Measurements from ENCODE around the gene CDKN2B-AS1. TPM values are rescaled to one million over a fixed set of nuclear protein-coding genes. Genes with fewer than 3 reads are reported as not detected.

Gene CDKN2B-AS1
- polyA plus RNA-seq, 1 donor (not counting 4 experiments of a cell fraction or from before 2014, with no cell fraction given), result 1.1 TPM

GRCh38 chr9:22117511-22118384, 123.2 kb downstream of the CDKN2B-AS1 start:
- H4K20me1 ChIP-seq (ENCODE audit: control insufficient read depth, extremely low read depth, insufficient read depth, low read length), result no peaks in the 10 kb centered on the region
- peak; percentile 96 for FAIRE-seq
- H3K36me3 ChIP-seq (ENCODE audit: control insufficient read depth in 2 of 2, extremely low read depth in 1 of 2, insufficient read depth in 2 of 2, low read length in 2 of 2), result no peaks in the 10 kb centered on the region
- DNase-seq (ENCODE audit: low read depth, low spot score), result no peak
- H3K4me3 ChIP-seq (ENCODE audit: control insufficient read depth in 2 of 3, extremely low read depth in 1 of 3, insufficient read depth in 2 of 3, low read depth in 1 of 3, low read length in 3 of 3), result no peak overlapping the region
- peaks cover 24% of the 10 kb centered on the region for H3K4me1 ChIP-seq (ENCODE audit: control insufficient read depth, extremely low read depth, insufficient read depth, low read length)
- dilution Hi-C loops (cut with MboI; ENCODE audit: extremely low pct_ligation_motif_present, low sequenced_read_pairs), result loop anchor here (25.0 kb wide), 1 partner anchor 120 kb away; no protein-coding TSS in a partner anchor
- TF ChIP-seq EZH2 (IDR thresholded peaks at IDR 0.05; ENCODE audit: low read length), result no peak
- TF ChIP-seq, protein P1, sequence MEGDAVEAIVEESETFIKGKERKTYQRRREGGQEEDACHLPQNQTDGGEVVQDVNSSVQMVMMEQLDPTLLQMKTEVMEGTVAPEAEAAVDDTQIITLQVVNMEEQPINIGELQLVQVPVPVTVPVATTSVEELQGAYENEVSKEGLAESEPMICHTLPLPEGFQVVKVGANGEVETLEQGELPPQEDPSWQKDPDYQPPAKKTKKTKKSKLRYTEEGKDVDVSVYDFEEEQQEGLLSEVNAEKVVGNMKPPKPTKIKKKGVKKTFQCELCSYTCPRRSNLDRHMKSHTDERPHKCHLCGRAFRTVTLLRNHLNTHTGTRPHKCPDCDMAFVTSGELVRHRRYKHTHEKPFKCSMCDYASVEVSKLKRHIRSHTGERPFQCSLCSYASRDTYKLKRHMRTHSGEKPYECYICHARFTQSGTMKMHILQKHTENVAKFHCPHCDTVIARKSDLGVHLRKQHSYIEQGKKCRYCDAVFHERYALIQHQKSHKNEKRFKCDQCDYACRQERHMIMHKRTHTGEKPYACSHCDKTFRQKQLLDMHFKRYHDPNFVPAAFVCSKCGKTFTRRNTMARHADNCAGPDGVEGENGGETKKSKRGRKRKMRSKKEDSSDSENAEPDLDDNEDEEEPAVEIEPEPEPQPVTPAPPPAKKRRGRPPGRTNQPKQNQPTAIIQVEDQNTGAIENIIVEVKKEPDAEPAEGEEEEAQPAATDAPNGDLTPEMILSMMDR (optimal IDR thresholded peaks at IDR 0.05 in 1 of 3, IDR thresholded peaks at IDR 0.05 in 1 of 3, conservative IDR thresholded peaks at IDR 0.05 in 1 of 3; ENCODE audit: extremely low read depth in 1 of 3, insufficient read depth in 2 of 3, low read length in 3 of 3), result no peak
- H3K79me2 ChIP-seq (ENCODE audit: control insufficient read depth, insufficient read depth, low read length), result no peaks in the 10 kb centered on the region
- H3K9ac ChIP-seq (ENCODE audit: control insufficient read depth, extremely low read depth, insufficient read depth, low read length), result peak overlapping the region; percentile 53
- H3K9me1 ChIP-seq (ENCODE audit: control insufficient read depth, extremely low read depth, insufficient read depth, low read length), result no peaks in the 10 kb centered on the region
- H3K4me2 ChIP-seq (ENCODE audit: control insufficient read depth, extremely low read depth, insufficient read depth, low read depth, low read length), result peak overlapping the region; percentile 10
- H3K27me3 ChIP-seq (ENCODE audit: control insufficient read depth, extremely low read depth, insufficient read depth, low read length), result no peaks in the 10 kb centered on the region
- peak overlapping the region; percentile 81 for H3K27ac ChIP-seq (ENCODE audit: control insufficient read depth, insufficient read depth, low read length)
- peaks cover 4% of the 10 kb centered on the region for H3K9me3 ChIP-seq (ENCODE audit: control insufficient read depth, low read depth, low read length)
- peak overlapping the region; percentile 72 for H2AFZ ChIP-seq (ENCODE audit: control insufficient read depth, low read length)

DNA sequence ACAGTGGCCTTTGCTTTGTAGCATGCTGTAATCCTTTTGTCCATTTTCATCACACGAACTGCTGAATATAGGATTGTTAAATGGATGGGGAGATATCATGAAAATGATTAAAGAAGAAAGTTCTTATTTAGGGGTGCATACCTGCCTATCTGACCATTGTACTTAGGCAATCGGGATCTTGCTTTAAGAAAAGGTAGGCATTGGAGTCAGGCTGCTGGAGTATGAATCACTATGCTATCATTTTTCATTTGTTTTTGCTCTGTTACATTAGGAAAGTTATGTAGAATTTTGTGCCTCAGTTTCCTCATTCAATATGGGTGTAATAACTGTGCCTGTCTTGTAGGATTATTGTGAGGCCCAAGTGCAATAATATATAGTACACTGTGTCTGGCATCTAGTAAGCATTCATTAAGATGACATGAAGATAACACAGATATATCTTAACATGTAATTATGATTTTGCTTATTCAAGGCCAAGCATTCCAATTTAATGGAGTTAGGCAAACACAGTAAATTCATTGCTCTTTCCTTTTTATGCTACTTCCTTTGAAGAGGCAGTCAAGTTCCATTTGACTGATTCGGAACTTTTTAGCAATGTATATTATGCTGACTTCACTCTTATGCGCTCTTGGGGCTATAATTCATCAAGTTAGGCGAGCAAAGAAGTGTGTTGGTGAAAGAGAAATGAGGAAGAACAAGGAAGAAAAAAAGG, 124.4 kb downstream of the CDKN2B-AS1 start:
- Histone ChIP-seq H4K20me1 (ENCODE audit: control insufficient read depth, extremely low read depth, insufficient read depth, low read length) (no peaks in the 10 kb centered on the region), H3K36me3 (ENCODE audit: control insufficient read depth in 2 of 2, extremely low read depth in 1 of 2, insufficient read depth in 2 of 2, low read length in 2 of 2) (no peaks in the 10 kb centered on the region), H3K4me2 (ENCODE audit: control insufficient read depth, extremely low read depth, insufficient read depth, low read depth, low read length) (peak overlapping the region; percentile 10), H3K27me3 (ENCODE audit: control insufficient read depth, extremely low read depth, insufficient read depth, low read length) (no peaks in the 10 kb centered on the region), H3K27ac (ENCODE audit: control insufficient read depth, insufficient read depth, low read length) (peak overlapping the region; percentile 81), H3K79me2 (ENCODE audit: control insufficient read depth, insufficient read depth, low read length) (no peaks in the 10 kb centered on the region), H3K9me1 (ENCODE audit: control insufficient read depth, extremely low read depth, insufficient read depth, low read length) (no peaks in the 10 kb centered on the region), H3K9ac (ENCODE audit: control insufficient read depth, extremely low read depth, insufficient read depth, low read length) (peak overlapping the region; percentile 53), H3K9me3 (ENCODE audit: control insufficient read depth, low read depth, low read length) (peaks cover 4% of the 10 kb centered on the region), H2AFZ (ENCODE audit: control insufficient read depth, low read length) (peak overlapping the region; percentile 72), H3K4me1 (ENCODE audit: control insufficient read depth, extremely low read depth, insufficient read depth, low read length) (peaks cover 24% of the 10 kb centered on the region), H3K4me3 (ENCODE audit: control insufficient read depth in 2 of 3, extremely low read depth in 1 of 3, insufficient read depth in 2 of 3, low read depth in 1 of 3, low read length in 3 of 3) (no peak overlapping the region)
- FAIRE-seq (peak; percentile 56), DNase-seq (ENCODE audit: low read depth, low spot score) (no peak)
- TF ChIP-seq, protein P1 (optimal IDR thresholded peaks at IDR 0.05 in 1 of 3, IDR thresholded peaks at IDR 0.05 in 1 of 3, conservative IDR thresholded peaks at IDR 0.05 in 1 of 3; ENCODE audit: extremely low read depth in 1 of 3, insufficient read depth in 2 of 3, low read length in 3 of 3), result no peak
- no peak for TF ChIP-seq EZH2 (IDR thresholded peaks at IDR 0.05; ENCODE audit: low read length)
- dilution Hi-C loops (cut with MboI; ENCODE audit: extremely low pct_ligation_motif_present, low sequenced_read_pairs), result loop anchor here (25.0 kb wide), 1 partner anchor 118 kb away; no protein-coding TSS in a partner anchor

Measured in keratinocyte (primary cell).